H1 (cell line): ENCODE measurements around the gene FGF12.

Experiments
- ASH2L ChIP-seq: fragments of 200-600, 300-600 bp; sonication (generic); IDR thresholded peaks from one replicate; pipeline ENCODE4 v1.7.1; 2017; ENCODE audit warnings: low read length
- CHD2 ChIP-seq: IDR thresholded peaks from 2 replicates; pipeline ENCODE4 v1.6.1; 2012; ENCODE audit warnings: low read length, improper control_type of control experiment
- CREB1 ChIP-seq: IDR thresholded peaks from 2 replicates; pipeline ENCODE4 v1.6.1; 2012; ENCODE audit warnings: inconsistent platforms
- CTCF ChIP-seq, 3 experiments: IDR thresholded peaks; 1 replicate in 2 of 3; 2 replicates in 1 of 3; pipeline versions ENCODE4 v1.5.1 to v1.6.1; 2011; ENCODE audit warnings: low read length in 3 of 3, mild to moderate bottlenecking in 3 of 3, inconsistent platforms in 2 of 3, low read depth in 1 of 3, moderate library complexity in 1 of 3; ENCODE audit not compliant: insufficient read depth in 1 of 3; ENCODE audit errors: control extremely low read depth in 1 of 3
- EP300 ChIP-seq, 2 experiments: IDR thresholded peaks; 1 replicate in 1 of 2; 2 replicates in 1 of 2; pipeline ENCODE4 v1.6.1; 2011 to 2012; ENCODE audit warnings: low read depth in 2 of 2, low read length in 2 of 2, mild to moderate bottlenecking in 2 of 2, borderline replicate concordance in 1 of 2, inconsistent platforms in 1 of 2, moderate library complexity in 1 of 2
- MAFK ChIP-seq: IDR thresholded peaks from 2 replicates; pipeline ENCODE4 v1.6.1; 2012; ENCODE audit warnings: low read depth, mild to moderate bottlenecking, improper control_type of control experiment, low read length
- RAD21 ChIP-seq, 2 experiments: IDR thresholded peaks in 1 of 2; conservative IDR thresholded peaks in 1 of 2; 2 replicates each; pipeline ENCODE4 v1.6.1; 2011; ENCODE audit warnings: low read depth in 2 of 2, low read length in 2 of 2, improper control_type of control experiment in 1 of 2, inconsistent platforms in 1 of 2, mild to moderate bottlenecking in 1 of 2, moderate library complexity in 1 of 2
- USF2 ChIP-seq: IDR thresholded peaks from 2 replicates; pipeline ENCODE4 v1.6.1; 2011; ENCODE audit warnings: low read length, improper control_type of control experiment
- YY1 ChIP-seq: IDR thresholded peaks from 2 replicates; pipeline ENCODE4 v1.6.1; 2011; ENCODE audit warnings: low read depth, mild to moderate bottlenecking, low read length

GRCh38 chr3:192367616-192368015 is 359.7 kb downstream of the FGF12 start:
- no peak for TF ChIP-seq ASH2L
- no peak for TF ChIP-seq CHD2
- TF ChIP-seq MAFK, result no peak
- TF ChIP-seq YY1, result no peak
- TF ChIP-seq RAD21 (IDR thresholded peaks at IDR 0.05 in 1 of 2, conservative IDR thresholded peaks at IDR 0.05 in 1 of 2; ENCODE audit: low read depth in 2 of 2, low read length in 2 of 2), result no peak
- TF ChIP-seq CTCF (IDR thresholded peaks at IDR 0.05; ENCODE audit: control extremely low read depth in 1 of 3, insufficient read depth in 1 of 3, low read depth in 1 of 3, low read length in 3 of 3), result no peak
- no peak for TF ChIP-seq EP300 (IDR thresholded peaks at IDR 0.05; ENCODE audit: borderline replicate concordance in 1 of 2, low read depth in 2 of 2, low read length in 2 of 2)
- no peak for TF ChIP-seq CREB1
- no peak for TF ChIP-seq USF2
